Activated T-helper 9 cell treated with anti-CD3 and anti-CD28 coated beads, Interleukin-2, amount 50 U/mL, for 16 hours (primary cell): ENCODE data around the gene NYNRIN.
"Not testable (repeated sequence)": the region's sequence is repeated elsewhere in the genome, so short reads cannot be mapped to it uniquely, and the experiment has no call there.

ENCODE experiments used
- DNase-seq: peaks from one replicate; pipeline ENCODE4 v3.0.0-alpha.2; 2020; ENCODE audit warnings: low read depth

Gene NYNRIN

DNA sequence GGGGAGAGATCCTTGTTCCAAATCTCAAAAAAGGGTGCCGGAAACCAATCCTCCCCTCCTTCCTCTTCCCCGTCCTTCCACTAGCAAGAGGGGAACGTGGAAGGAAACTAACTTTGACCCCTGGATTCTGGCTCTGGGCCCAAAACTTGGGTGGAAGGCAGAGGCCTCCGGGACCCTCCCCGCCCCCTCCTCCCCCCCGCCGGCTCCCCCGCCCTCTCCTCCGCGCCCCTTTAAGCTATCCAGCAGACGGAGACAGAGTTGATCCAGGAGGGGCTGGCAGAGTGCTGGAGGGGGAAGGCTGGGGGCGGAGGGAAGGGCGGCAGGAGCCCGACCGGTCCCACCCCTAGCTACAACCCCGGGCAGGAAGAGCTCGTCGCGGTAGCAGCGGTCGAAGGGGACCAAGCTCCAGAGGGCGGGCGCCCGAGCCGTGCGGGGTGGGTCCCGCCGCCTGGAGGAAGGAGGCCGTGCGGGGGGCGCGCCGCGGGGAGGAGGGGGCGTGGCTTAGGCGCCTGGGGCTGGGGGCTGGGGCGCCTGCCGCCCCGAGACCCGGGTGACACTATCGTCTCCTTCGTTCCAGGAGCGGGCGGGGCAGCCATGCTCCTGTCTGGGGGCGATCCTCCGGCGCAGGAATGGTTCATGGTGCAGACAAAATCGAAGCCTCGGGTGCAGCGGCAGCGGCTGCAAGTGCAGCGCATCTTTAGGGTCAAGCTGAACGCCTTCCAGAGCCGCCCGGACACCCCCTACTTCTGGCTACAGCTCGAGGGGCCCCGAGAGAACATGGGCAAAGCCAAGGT, at the start of gene NYNRIN:
NYNRIN (plus strand) TSS at position 351 of the 794 bp plus-strand sequence; CDS start at position 595, 244 bp downstream.
- no peak for DNase-seq

DNA sequence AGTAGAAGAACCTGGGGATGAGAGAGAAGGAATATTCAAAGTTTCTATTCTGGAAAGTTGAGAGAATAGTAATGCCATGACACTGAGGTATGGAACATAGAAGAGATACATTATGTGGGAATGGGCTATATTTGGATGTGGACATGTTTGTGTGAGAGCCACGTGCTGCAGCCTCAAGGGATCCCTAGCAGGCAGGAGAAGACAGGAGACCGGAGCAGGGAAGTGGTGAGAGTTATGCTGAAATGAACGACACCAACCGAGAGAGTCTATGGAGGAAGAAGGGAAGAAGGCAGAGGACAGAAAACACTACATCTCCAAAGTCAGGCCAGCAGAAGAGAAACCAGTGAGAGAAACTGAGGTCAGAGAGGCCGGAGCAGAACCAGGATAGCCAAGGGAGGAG, 49.1 kb upstream of the NYNRIN start:
- no peak for DNase-seq

DNA sequence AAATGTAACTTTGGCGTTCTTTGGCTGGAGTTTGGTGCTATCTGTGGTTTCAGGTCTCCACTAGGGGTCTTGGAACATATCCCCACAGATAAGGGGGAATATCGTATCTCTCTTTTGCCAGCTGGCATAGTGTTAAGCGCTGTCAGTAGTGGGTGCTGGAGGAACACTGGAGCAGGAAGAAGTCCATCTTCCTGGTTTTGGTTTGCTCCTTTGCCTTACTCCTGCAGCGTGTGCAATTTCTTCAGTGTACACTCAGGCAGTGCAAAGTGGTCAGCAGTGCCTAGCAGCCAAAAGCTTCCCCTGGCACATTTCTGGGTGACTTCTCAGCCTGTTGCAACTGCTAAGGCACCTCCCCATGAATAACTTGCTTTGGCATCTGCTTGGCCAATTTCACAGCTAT, 47.3 kb upstream of the NYNRIN start:
- no peak for DNase-seq

DNA sequence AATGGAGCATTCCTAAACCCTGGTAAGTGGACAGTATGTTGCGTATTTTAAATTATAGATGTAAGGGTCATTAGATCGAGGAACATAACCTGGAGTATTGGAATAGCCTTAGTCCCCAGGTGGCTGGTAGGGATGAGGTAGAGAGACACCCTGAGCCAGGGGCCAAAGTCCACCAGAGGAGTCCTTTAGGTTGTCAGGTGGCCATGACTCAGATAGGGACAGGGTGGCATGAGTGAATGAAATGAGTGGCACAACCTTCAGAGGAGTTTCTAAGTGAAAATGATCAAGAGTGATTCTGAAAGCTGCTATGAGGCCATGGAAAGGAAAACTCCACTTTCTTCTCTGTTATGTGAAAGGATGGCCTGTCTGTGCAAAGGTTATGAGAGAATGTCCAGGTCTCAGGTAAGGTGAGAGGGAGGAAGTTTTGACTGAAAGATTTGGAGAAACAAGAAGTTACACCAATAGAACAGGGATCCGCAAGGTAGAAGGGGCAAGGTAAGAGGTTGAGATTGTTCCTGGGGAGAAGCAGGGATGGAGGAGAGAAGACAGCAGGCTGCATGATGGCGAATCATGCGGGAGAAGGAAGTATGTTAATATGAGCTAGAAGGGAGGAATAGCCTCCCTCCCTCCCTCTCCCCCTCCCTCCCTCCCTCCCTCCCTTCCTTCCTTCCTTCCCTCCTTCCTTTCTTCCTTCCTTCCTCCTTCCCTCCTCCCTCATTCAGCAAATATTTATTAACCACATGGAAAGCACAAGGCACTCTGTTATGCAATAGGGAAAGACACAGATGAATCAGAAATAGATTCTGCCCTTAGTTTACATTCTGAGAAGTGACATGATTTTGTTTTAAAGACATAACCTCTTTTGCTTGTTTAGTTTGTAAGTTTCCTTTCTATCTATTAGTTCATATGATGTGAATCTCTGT, 45.0 kb upstream of the NYNRIN start:
- DNase-seq: no peak

DNA sequence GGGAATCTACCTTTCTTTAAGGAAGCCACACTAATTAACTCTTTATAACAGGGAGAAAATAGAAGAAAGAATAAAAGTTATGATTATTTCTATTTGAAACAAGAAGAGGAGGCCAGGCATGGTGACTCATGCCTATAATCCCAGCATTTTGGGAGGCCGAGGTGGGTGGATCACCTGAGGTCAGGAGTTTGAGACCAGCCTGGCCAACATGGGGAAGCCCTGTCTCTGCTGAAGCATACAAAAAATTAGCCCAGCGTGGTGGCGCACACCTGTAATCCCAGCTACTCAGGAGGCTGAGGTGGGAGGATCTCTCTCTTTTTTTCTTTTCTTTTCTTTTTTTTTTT, 44.3 kb upstream of the NYNRIN start:
- DNase-seq: not testable (repeated sequence)

DNA sequence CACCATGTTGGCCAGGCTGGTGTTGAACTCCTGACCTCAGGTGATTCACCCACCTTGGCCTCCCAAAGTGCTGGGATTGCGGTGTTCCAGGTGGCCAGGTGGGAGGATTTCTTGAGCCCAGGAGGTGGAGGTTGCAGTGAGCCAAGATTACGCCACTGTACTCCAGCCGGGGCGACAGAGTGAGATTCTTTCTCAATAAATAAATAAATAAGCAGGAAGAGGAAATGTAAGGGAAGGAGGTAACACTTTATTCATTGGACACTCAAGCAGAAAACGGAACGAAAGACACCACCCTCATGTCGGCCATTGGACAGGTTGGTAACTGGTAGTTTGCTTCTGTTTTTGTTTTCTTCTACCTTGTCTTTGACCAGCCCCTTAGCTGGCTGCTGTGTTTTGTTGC, 43.8 kb upstream of the NYNRIN start:
- no peak for DNase-seq

DNA sequence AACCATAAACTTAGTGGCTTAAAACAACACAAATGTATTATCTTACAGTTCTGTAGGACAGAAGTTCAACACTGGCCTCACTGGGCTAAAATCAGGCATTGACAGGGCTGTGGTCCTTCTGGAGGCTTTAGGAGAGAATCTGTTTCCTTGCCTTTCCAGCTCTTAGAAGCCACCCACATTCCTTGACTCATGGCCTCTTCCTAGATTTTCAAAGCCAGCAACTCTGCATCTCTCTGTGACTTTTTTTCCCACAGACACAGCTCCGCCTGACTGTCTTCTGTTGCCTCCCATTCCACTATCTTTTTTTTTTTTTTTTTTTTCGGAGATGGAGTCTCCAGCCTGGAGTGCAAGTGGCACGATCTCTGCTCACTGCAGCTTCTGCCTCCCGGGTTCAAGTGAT, 42.6 kb upstream of the NYNRIN start:
- no peak for DNase-seq

- DNase-seq: no peak
These were observed 38.5 kb upstream of the NYNRIN start for GRCh38 chr14:24360281-24360680.

GRCh38 chr14:24361326-24361725, 37.5 kb upstream of the NYNRIN start:
- DNase-seq: no peak

- DNase-seq: no peak
These were observed 36.4 kb upstream of the NYNRIN start for GRCh38 chr14:24362241-24362960.

GRCh38 chr14:24363401-24363800, 35.4 kb upstream of the NYNRIN start:
- no peak for DNase-seq

DNA sequence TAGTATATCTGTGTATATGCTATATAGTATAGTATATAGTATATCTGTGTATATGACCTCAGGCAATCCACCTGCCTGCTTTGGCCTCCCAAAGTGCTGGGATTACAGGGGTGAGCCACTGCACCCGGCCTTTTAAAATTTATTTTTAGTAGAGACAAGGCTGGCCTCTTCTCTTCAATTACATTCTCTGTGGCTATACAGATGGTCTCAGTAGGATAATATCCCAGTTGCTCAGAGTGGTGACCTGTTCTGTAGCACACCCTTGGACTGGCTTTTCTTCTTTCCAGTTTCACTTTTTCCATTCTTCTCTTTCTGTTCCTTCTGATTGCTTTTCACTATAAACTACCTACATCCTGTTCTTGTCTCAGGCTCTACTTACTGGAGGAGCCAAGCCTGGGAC, 34.0 kb upstream of the NYNRIN start:
- DNase-seq: no peak

- DNase-seq: peak; percentile 43
These were observed 33.0 kb upstream of the NYNRIN start for GRCh38 chr14:24365600-24366412.

- no peak for DNase-seq
These were observed 32.4 kb upstream of the NYNRIN start for GRCh38 chr14:24366413-24366720.

- no peak for DNase-seq
These were observed 31.9 kb upstream of the NYNRIN start for GRCh38 chr14:24366721-24367513.

DNA sequence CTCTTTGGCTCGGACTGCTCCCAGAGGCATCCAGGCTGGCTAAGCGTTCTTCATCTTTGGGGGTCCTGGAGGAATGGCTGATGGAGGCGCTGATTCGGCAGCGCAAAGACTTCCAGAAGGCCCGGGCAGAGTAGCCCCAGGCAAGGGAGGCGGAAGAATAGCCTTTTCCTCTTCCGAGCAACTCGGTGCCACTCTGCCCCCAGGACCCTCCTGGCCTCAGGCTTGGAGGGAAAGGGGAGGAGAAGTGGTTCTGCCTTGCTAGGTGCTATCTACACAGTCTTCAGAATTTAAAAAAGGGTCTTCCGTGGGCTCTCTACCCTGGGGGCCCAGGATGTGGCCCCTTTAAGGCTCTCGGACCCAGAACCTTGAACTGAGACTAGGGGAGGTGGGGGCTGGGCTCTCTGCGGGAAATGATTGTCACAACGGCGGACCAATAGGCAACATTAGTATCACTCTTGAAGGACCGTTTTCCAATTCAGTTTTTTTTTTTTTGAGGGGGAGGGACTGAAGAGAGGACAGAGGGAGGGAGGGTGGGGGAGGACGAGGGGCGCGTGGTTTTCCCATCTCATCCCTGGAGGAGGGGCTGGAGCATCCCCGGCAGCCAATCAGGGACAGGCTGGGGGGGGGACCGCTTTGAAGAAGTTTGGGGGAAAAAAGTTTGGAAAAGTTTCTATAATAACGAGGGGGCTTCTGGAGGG, 31.1 kb upstream of the NYNRIN start, which contains the start of gene NFATC4:
NFATC4 (plus strand) TSS at position 671 of the 698 bp plus-strand sequence. CDS start 157 bp downstream, outside the sequence.
- no peak for DNase-seq

- DNase-seq: no peak
These were observed 30.6 kb upstream of the NYNRIN start for GRCh38 chr14:24368212-24368561.

DNA sequence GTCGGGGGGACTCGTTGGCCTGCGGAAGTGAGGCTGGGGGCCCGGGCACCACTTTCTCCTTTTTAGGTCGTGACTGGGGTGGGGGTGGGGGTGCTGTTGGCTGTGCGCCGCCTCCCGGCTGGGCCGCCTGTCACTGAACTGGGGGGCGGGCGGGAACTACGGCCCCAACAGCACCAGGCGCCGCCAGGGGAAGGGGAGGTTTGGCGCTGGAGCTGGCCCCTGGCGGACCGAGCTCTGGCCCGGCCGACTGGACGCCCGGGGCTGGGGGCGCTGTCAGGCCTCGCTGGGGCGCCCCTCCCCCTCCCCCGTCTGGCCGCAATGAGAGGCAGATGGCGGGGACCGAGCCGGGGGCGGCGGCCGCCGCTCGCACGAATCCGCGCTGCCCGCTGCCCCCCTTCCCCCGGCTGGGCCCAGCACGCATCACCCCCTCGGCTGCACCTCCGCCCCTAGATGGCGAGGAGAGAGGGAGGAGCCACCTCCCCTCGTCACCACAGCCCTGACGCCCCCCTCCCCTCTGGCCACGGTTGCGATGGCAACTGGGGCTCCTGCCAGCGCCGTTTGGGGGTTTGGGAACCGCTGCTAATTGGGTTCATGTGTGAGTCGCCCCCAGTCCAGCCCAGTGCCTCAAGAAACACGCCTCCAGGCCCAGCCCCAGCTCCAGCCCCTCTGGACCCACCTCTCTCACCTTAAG, 30.1 kb upstream of the NYNRIN start:
- DNase-seq: peak; percentile 14

GRCh38 chr14:24369463-24369862, 29.3 kb upstream of the NYNRIN start:
- no peak for DNase-seq
